HG03439 (cell line): Measurements from ENCODE around the gene GAPDHS.

Experiments used
- ATAC-seq: cut with Tn5 transposase; IDR thresholded peaks from one replicate; pipeline ENCODE4 v1.9.1; 2021; ENCODE audit warnings: mild to moderate bottlenecking, moderate library complexity; ENCODE audit not compliant: unreplicated experiment

GAPDHS gene

GRCh38 chr19:35578707-35579106 lies 45.5 kb downstream of the GAPDHS start:
- ATAC-seq = no peak

GRCh38 chr19:35582760-35583159 lies 49.5 kb downstream of the GAPDHS start:
- no peak for ATAC-seq

GRCh38 chr19:35585848-35586247 lies 52.6 kb downstream of the GAPDHS start, which contains the start of gene PMIS2:
Gene PMIS2, plus strand, starts transcription at chr19:35586173. Its CDS starts 87 bp downstream, at chr19:35586260.
- no peak for ATAC-seq

- ATAC-seq = no peak
These were observed 54.1 kb downstream of the GAPDHS start for GRCh38 chr19:35587321-35587720.

GRCh38 chr19:35590875-35591274 lies 57.6 kb downstream of the GAPDHS start:
- ATAC-seq = no peak

GRCh38 chr19:35592226-35592625 lies 59.0 kb downstream of the GAPDHS start:
- no peak for ATAC-seq
